CD4-positive, alpha-beta T cell treated with Interleukin-10 for 1 hour (primary cell): ENCODE measurements around the gene LRRC75B.
A peak's percentile ranks its signal among the peaks of the same experiment; 100 is the strongest.
"Not testable (repeated sequence)": the region's sequence is repeated elsewhere in the genome, so short reads cannot be mapped to it uniquely, and the experiment has no call there.

Experiments used
- DNase-seq: peaks from one replicate; pipeline ENCODE4 v3.0.0-alpha.2; 2020

LRRC75B gene

GRCh38 chr22:24602105-24602749 is 9.4 kb upstream of the LRRC75B start:
- DNase-seq: not testable (repeated sequence)

GRCh38 chr22:24601217-24602104 is 8.6 kb upstream of the LRRC75B start:
- peak; percentile 16 for DNase-seq

GRCh38 chr22:24599958-24600715 is 7.3 kb upstream of the LRRC75B start:
- not testable (repeated sequence) for DNase-seq

- no peak for DNase-seq
Measured at GRCh38 chr22:24599514-24599913, 6.6 kb upstream of the LRRC75B start.

- not testable (repeated sequence) for DNase-seq
Measured at GRCh38 chr22:24597076-24597475, 4.2 kb upstream of the LRRC75B start.

GRCh38 chr22:24595863-24596262 is 3.0 kb upstream of the LRRC75B start:
- no peak for DNase-seq

- DNase-seq: no peak
Measured at GRCh38 chr22:24595228-24595627, 2.4 kb upstream of the LRRC75B start.

GRCh38 chr22:24594569-24595120 is 1.8 kb upstream of the LRRC75B start:
- no peak for DNase-seq

GRCh38 chr22:24593836-24594568 is 1.1 kb upstream of the LRRC75B start:
- DNase-seq: no peak

GRCh38 chr22:24593559-24593835 is 624 bp upstream of the LRRC75B start:
- DNase-seq: not testable (repeated sequence)

- no peak for DNase-seq
Measured at GRCh38 chr22:24592058-24592850, 619 bp downstream of the LRRC75B start.

- DNase-seq: no peak
Measured at GRCh38 chr22:24591286-24591830, 1.5 kb downstream of the LRRC75B start.

- no peak for DNase-seq
Measured at GRCh38 chr22:24590596-24591173, 2.2 kb downstream of the LRRC75B start.

GRCh38 chr22:24589518-24590030 is 3.3 kb downstream of the LRRC75B start:
- no peak for DNase-seq

- no peak for DNase-seq
Measured at GRCh38 chr22:24588757-24589481, 4.0 kb downstream of the LRRC75B start.

GRCh38 chr22:24588381-24588756 is 4.5 kb downstream of the LRRC75B start:
- DNase-seq: no peak

- DNase-seq: no peak
Measured at GRCh38 chr22:24587948-24588347, 4.9 kb downstream of the LRRC75B start.

GRCh38 chr22:24587251-24587650 is 5.6 kb downstream of the LRRC75B start:
- no peak for DNase-seq

GRCh38 chr22:24585927-24586546 is 6.8 kb downstream of the LRRC75B start:
- DNase-seq: no peak

GRCh38 chr22:24585461-24585860 is 7.4 kb downstream of the LRRC75B start:
- no peak for DNase-seq
